GM11168 (cell line): ENCODE data around the gene S1PR3.

Experiments
- in situ Hi-C: fragments of 300-500 bp; cut with MboI; formaldehyde crosslinking; loops from one replicate; pipeline ENCODE4 v1.12.0; 2022; ENCODE audit warnings: low sequenced_read_pairs; ENCODE audit not compliant: unreplicated experiment

S1PR3 gene

DNA sequence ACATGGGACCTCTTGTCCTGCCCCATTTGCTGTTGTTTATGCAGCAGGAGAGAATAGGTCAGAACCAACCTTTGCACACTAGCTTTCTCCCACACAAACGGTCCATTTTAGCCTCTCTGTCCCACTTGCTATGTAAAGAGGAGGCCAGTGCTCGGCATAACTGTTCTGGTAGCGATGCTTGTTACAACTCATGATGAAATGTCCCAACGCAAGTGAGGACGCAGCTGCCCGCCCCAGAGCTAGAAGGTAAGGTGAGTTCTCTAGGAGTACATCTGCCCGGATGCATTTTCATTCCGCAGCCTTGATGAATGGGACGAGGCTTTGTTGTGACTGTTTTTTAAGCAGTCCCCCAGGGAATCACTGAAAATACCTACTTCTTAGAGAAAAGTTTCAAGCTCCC is 14.1 kb downstream of the S1PR3 start:
- in situ Hi-C loops: loop anchor here (10.0 kb wide), 1 partner anchor 411 kb away; no protein-coding TSS in a partner anchor

DNA sequence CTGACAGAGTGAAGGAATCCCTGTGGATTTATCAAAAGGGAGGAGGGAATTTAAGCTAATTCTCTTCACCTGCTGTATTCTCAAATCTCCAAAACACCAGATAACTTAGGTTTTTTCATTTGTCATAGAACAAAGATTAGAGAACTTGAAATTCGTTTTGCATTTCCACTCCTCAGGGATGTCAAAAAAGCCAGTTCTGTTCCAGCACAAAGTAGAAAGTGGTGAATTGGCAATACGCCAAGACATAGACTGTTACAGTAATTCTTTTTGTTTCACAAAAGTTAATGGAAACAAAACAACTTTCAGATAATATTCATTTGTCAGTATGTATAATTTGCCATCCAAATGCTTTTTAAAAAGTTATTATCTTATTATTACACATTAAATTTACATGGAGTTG is 15.0 kb downstream of the S1PR3 start:
- in situ Hi-C loops: loop anchor here (10.0 kb wide), 1 partner anchor 411 kb away; no protein-coding TSS in a partner anchor

DNA sequence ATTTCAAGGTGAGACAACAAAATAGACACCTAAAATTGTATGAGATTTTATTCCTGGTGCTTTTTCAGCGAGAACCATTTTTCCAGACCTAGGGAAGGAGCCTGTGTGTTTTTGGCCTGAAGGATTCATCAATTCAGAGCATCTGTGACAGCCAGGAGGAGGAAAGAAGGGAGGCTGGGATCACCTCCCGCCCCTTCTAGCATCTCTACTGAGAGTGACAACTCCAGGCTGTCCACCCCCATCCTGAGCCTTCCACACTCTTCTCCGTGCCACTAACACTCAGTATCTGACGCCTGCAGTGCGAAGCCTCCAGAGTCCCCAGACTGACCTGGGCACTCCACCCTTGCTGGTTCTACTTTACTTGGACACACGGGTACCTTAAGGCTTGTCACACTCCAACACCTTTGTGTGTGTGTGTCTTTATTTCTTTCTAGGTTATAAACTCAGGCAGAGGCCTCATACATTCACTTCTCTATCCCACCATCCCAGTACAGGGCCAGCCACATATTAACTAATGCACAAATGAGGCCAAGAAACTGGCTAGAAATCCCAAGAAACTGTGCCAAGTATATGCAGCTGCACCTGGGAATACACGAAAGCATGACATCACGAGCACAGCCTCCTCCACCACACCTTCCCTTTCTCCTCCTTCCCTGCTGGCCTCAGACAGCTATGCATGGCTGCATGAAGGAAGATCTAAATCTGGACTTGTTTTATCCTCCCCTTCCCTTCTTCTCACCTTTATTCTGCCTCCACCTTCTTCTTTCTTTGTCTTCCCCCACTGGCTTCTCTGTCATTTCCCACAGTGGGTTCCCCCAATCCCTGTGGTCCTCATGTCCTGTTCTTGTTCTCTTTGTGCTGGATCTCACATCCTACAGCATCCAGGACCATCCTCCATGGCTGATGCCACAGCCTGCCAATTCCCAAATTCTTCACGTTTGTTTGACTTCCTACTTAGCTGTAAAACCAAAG is 16.0 kb downstream of the S1PR3 start:
- in situ Hi-C loops: loop anchor here (10.0 kb wide), 1 partner anchor 412 kb away; no protein-coding TSS in a partner anchor

DNA sequence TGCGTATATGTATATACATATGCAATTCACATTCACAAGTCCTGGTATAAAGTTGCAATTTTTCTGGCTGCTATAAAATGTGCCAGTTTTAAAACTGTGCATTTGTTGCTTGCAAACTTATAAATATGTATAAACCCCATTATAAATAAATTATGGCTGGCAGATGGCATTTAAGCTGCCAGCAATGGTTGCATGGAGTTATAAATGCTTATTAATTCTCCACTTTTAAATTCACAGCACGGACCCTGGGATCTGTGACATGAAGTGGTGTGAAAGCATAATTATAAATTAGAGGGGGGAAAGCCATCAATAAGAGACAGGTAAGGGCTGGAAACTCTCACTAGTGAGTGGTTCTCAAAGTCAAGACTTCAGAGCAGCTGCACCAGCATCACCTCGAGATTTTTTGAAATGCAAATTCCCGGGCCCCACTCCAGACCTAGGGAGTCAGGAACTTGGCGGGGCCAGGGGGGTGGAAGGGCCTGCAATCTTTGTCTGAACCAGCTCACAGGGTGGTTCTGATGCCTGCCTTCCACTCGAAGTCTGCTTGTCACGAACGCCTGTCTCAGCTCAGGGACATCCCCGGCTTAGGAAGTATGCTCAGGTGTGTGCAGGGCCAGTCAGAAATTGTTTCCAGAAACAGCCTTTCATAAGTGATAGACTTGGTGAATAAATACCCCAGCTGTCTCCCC is 16.9 kb downstream of the S1PR3 start:
- in situ Hi-C loops: loop anchor here (10.0 kb wide), 1 partner anchor 413 kb away; no protein-coding TSS in a partner anchor

DNA sequence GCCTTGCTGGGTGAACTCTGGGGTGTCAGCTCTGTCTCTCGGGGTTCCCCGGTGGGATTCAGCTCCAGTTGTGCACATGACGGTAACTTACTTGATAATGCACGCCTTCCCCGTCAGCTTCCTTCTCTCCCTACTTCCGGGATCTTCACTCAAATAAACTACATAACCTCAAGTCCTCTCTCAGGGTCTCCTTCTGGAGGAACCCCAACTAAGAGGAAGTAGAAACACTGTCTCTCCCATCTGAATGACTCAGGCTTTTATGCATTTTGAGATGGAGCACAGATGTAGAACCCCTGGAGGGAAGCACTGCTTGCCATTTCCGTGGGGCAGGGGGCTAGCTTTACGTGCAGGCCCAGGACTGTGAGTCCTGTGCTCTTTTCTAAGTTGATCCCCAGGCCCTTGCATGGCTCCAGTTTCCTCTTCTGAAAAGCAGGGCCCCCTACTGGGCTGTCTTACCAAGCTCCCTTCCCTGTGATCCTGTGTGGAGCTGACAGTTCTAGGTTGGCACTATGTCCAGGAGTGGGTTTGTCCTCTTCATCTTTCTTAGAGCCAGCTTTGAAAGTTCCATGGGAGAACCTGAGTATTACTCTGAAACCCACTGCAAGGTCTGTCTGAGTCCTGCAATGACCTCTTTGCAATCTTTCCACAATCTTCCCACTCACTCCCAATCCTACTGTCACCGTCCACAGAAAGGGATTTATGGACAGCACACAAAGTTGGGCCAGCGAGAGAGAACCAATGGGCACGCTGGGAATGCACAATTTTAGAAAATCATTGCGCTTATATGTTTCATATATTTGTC is 17.7 kb downstream of the S1PR3 start:
- in situ Hi-C loops: loop anchor here (10.0 kb wide), 1 partner anchor 414 kb away; no protein-coding TSS in a partner anchor

DNA sequence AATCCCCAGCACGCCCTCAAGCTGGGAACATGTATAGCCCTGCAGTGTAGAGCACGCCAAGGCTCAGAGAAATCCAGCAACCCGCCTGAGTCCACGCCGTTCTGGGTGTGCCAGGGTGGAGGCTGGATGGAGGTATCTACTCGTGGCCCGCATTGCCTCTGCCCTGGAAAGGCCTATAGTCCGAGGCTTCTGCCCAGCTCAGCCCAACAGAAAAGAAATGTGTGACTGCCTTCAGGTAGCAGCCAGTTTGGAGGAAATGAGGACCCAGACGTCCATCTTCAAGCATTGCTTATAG is 18.2 kb downstream of the S1PR3 start:
- in situ Hi-C loops: loop anchor here (10.0 kb wide), 1 partner anchor 415 kb away; no protein-coding TSS in a partner anchor

DNA sequence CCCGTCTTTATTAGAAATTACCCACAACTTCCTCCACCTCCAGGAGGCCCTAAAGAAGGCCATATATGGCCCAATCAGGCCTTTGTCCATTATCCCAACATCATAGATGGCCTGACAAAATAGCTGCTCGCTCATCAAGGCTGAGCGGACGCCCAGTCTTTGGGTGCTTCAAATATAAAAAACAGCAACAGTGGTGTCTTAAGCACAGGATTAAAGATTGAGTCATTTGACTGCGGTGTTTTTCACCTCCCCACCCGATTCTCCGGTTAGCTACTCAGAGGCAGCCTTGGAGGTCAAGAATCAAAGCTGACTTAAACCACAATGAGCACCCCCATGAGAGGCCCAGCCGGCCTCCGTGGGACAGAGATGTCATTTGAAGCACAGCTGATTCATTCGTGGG is 18.8 kb downstream of the S1PR3 start:
- in situ Hi-C loops: no loop called here

DNA sequence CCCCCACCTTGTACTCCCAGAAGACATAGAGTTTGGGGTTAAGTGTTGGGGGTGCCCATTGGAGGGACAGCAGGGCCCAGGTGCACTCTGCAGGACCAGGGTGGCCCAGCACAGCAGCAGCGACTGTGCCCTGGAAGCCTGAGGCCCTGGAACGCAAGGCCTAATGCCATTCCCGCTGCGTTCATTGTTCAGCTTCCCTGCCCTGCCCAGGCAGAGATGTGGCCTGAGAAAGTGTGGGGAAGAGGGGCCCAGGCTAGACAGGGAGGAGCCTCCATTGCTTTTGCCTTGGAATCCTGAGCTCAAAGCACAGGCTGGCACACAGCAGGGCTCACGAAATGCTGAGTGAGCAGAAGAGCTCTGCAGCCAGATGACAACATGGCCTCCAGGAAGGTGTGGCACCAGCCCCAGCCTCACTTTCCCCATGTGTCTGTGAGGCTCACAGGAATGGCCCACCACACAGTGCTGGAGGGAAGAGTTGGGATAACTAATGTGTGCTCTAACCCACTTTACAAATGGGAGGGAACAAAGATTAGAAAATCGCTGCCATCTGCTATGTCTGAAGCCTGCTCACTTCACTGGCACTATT is 19.4 kb downstream of the S1PR3 start:
- in situ Hi-C loops: no loop called here

DNA sequence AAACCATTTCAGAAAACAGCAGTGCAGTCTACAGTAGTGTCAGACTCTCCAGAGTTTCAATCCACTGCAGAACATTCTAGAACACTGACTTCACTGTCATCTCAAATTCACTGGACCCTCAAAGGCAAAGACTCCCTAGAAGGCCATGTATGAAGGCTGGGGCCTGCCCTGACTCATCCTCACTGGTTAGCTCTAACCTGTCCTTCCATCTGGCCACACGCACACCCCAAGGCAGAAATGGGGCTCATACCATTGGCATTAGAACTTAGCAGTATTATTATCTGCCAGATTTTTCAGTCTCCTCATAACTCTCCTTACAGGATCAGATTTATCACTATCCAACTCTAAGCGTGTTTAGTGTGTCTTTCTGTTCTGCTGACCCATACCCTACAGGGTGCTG is 20.4 kb downstream of the S1PR3 start:
- in situ Hi-C loops: no loop called here

DNA sequence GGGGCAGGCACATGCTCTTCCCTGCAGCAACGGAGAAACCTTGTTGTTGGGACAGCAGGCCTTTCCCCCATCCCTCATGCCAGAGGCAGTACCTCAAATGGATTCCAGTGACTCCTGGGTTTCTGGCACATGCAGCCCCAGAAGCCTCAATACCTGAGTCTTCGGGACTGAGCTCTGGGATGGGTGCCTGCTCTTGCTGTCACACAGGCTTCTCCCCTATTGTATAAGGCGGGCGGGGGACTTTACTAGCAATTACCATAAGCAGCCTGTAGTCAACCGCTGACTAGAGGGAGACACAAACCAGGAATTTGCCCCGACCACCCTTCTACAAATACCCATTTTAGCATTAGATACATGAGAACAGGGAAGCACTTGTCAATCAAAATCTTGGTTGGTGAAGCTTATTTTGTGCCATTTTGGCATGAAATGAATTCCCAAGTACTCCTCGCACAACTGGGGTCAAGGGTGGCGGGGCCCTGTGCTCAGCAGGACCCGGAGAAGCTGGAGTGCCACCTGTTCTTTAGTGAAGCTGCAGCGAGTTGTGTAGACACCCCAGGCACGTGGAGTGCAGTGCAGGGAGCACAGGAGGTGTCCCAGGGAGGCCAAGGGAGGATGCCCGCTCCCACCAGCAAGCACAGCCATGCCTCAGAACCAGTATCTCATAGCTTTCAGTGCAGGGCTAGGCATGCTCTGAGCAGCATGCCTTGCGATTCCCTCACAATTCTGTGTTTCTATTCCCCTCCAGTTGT is 21.2 kb downstream of the S1PR3 start:
- in situ Hi-C loops: no loop called here

DNA sequence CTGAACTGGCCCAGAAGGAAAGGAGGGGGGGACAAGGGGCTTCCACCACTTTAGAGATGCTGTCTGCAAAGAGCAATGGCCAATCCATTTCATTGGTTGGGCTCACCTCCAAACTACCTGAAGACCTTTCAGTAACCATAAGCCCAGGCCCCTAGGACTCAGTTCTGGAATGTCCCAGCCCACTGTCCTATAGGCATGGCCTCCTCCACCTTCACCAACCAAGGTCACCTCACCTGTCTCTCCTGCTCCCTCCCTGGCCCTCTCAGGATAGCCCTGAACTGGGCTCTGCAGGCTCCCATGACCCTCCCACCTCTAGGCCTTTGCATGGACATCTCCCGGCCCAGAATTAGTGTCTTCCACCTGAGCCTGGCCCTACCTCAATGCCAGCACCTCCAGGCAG is 22.4 kb downstream of the S1PR3 start:
- in situ Hi-C loops: no loop called here

DNA sequence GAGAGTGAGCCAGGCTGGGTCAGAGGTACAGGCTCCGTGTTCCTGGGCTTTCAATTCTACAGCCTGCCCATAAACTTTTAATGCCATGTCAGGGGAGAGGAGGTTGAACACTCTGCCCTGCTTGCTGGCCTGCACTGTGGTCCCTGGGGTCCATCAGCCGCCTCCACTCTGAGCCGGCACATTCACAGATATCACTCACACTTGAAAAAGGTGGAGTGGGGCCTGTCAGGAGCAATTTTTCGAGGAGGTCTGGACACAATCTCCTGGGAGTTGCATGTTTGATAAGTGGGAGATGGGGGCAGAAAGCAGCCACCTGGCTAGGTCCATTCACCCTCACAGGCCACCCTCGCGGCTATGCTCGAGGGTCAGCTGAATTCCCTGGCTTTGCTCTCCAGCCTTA is 22.9 kb downstream of the S1PR3 start:
- in situ Hi-C loops: no loop called here

DNA sequence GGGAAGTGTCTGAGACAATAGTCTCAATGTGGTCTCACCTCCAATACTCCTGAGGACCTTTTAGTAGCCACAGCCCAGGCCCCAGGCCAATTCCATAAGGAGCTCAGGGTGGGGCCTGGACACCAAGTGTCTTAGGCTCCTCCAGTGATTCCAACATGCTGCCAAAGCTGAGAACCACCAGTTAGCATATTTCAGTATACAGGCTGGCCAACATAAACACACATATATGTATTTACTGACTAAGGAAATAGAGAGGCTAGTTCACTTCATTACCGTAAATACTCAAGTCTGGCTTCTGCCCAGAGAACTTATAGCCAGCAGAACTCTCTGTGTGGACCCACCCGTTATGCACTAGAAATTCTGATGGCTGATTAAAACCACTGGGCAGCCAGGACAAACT is 24.1 kb downstream of the S1PR3 start:
- in situ Hi-C loops: no loop called here

DNA sequence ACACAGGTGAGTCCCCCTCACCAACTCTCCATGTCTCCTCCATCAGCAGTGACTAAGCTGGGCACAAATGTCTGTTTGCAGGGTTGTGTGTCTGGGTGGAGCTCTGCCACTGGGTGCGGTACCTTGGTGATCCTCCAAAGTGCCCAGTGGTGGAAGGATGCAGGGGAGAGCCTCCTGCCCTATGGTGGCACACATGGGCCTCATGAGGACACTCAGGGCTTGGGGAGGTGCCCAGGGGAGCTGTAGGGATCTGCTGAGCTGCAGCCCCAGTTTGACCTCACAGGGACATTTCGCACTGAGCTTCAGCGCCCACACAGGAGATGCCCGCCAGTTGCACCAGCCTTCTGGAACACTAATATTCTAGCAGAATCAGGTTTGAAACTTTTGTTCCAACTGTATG is 29.5 kb downstream of the S1PR3 start:
- in situ Hi-C loops: no loop called here

DNA sequence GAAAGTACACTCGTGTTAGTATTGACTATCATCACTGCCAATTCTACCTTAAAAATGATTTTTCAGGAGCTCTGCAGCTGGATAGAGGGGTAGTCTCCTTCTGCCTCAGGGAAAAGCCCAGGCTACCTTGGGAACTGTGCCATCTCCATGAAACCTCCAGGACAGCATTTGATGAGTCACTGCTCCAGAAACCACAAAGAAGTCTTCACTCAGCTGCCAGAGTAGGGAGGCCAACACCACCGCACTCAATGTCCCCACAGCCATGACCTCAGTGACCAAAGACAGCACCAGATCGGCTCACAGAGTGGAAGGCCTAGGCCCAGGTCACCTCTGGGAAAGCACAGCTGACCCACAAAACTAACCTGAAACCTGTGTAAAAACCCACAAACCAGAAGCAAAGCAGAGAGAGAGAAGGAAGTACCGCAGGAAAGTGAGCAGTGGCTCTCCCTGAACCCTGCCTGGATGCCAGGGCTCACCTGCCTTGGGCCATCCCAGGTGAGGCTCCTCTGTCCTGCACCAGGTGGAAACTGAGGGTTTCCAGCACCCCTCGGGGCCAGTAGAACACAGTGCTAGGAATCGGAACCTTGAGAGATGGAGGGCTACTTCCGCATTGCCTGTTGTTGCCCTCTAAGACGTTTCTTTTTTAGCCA is 30.0 kb downstream of the S1PR3 start:
- in situ Hi-C loops: no loop called here

DNA sequence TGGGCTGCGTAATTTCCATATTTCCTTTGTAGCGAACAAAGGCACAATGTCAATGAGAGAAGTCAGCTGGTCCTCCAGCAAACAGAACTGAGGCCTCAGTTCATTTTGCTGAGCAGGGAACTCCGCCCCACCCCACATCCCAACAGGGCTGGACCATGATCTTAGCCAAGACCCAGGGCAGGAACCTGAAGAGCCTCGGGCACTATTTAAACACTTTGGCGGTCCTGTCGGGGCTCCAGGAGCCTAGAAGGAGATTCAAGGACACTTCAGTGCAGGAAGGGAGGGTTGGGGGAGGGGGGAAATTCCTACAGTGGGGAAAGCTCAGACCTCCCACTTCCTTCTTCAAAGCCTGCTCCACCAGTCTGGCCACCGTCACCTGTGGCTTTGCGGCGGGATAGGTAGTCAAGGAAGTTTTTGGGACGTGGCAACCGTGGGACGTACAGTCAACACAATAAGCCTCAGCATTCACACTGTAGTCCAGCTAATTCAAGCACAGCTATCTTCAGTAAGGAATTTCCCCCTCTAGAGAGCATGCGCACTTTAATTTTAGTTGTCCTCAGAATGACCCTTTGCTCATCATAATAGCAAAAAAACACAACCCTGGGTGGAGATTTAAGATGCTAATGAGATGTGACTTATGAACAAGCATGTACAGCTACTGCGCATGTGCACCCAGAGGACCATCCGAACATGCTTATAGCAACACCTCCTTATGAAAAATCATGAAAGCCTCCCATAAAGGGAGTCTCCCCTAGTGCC is 30.9 kb downstream of the S1PR3 start:
- in situ Hi-C loops: no loop called here

DNA sequence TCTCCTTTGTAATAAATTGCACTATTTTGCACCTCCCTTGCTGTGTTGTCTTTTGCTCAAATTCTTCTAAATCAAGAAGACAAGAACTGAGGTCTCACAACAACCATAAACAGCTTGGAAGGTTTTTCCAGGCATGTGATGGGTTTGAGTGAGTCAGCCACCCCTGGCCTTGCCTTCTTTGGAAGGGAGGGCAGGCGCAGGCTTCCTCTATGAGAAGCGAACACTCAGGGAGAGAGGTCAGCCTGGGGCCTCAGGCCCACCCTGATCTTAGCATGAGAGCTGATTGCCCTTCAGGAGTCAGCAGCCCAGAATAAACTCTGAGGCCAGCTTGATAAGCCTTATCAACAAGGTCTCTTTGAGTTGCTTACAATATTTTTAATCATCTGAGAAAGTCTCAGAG is 31.6 kb downstream of the S1PR3 start:
- in situ Hi-C loops: no loop called here

DNA sequence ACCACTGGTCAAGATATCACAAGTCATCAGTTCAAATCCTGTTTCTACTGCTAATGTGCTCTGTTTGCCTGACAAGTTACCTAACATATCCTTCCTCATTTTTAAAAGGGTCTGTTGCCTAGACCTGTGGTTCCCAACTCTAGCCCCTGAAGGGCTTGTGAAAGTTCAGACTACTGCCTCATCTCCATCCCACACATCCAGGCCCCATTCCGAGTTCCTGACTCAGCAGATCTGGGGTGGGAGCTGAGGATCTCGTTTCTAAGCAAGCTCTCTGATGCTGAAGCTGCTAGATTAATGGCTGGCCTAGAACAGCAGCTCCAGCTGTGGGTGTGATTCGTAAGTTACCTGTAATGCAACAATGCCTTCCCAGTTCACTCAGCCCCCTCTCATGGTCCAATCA is 32.5 kb downstream of the S1PR3 start:
- in situ Hi-C loops: no loop called here
